ENCODE results near the gene GBP5.
"Not testable (repeated sequence)": the region's sequence is repeated elsewhere in the genome, so short reads cannot be mapped to it uniquely, and the experiment has no call there.

Gene GBP5, protein sequence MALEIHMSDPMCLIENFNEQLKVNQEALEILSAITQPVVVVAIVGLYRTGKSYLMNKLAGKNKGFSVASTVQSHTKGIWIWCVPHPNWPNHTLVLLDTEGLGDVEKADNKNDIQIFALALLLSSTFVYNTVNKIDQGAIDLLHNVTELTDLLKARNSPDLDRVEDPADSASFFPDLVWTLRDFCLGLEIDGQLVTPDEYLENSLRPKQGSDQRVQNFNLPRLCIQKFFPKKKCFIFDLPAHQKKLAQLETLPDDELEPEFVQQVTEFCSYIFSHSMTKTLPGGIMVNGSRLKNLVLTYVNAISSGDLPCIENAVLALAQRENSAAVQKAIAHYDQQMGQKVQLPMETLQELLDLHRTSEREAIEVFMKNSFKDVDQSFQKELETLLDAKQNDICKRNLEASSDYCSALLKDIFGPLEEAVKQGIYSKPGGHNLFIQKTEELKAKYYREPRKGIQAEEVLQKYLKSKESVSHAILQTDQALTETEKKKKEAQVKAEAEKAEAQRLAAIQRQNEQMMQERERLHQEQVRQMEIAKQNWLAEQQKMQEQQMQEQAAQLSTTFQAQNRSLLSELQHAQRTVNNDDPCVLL

DNA sequence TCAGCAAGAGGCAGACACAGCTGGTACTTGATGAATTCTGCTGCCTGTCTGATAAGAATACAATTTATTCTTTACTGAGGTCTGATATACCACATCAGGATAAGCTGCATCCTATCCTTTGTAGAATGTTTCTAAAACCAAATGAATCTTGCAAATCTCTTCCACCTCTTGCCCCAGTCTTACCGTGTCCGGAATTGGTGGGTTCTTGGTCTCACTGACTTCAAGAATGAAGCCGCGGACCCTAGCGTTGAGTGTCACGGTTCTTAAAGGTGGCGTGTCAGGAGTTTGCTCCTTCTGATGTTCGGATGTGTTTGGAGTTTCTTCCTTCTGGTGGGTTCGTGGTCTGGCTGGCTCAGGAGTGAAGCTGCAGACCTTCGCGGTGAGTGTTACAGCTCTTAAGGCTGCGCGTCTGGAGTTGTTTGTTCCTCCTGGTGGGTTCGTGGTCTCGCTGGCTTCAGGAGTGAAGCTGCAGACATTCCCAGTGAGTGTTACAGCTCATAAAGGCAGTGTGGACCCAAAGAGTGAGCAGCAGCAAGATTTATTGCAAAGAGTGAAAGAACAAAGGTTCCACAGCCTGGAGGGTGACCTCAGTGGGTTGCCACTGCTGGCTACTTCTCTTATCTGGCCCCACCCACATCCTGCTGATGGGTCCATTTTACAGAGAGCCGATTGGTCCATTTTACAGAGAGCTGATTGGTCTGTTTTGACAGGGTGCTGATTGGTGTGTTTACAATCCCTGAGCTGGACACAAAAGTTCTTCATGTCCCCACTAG, at the start of gene GBP5:
TSS of gene GBP5 (minus strand) at position 592 of the 773 bp plus-strand sequence. CDS start 3,305 bp downstream, outside the sequence.
- H3K36me3 ChIP-seq (ENCODE audit: control insufficient read depth, low read length); H3K9me3 ChIP-seq (ENCODE audit: control insufficient read depth, insufficient read depth, low read length); H3K27me3 ChIP-seq (ENCODE audit: control insufficient read depth, low read length); H3K4me2 ChIP-seq (ENCODE audit: low read length); H4K20me1 ChIP-seq (ENCODE audit: control insufficient read depth, insufficient read depth, low read depth, low read length); H3K4me1 ChIP-seq (ENCODE audit: control insufficient read depth, low read length); H3F3A ChIP-seq (ENCODE audit: control insufficient read depth, insufficient read depth); H3K4me3 ChIP-seq (ENCODE audit: low read length); H3K9me2 ChIP-seq (replicated peaks; ENCODE audit: control insufficient read depth, low read length); H3K79me2 ChIP-seq (ENCODE audit: control insufficient read depth, low read length); H3K27ac ChIP-seq (ENCODE audit: low read depth, low read length): not testable (repeated sequence)

DNA sequence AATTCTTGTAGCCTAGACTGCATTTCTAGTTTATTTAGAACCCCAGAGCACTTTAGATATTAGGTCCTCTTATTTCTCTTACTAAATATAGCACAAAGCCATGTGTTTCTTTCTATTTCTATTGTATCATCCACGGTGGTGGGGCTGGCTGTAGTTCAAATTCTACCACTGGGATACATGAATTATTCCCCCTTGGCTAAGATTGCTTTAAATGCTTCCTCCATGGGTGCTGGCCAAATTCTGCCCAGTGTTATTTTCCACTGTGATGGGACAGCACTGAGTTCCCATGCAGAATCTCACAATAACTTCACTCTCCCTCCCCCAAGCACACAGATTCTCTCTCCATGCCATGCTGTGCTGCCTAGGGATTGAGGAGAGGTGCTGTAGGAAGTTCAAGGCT, 49.7 kb upstream of the GBP5 start:
- Histone ChIP-seq H3F3A (ENCODE audit: control insufficient read depth, insufficient read depth) (no peaks in the 10 kb centered on the region), H3K4me3 (ENCODE audit: low read length) (no peak overlapping the region), H3K27ac (ENCODE audit: low read depth, low read length) (no peak overlapping the region), H3K36me3 (ENCODE audit: control insufficient read depth, low read length) (no peaks in the 10 kb centered on the region), H3K27me3 (ENCODE audit: control insufficient read depth, low read length) (no peaks in the 10 kb centered on the region), H3K79me2 (ENCODE audit: control insufficient read depth, low read length) (no peaks in the 10 kb centered on the region), H3K9me2 (replicated peaks; ENCODE audit: control insufficient read depth, low read length) (no peaks in the 10 kb centered on the region), H3K4me2 (ENCODE audit: low read length) (no peak overlapping the region), H3K9me3 (ENCODE audit: control insufficient read depth, insufficient read depth, low read length) (no peaks in the 10 kb centered on the region), H3K4me1 (ENCODE audit: control insufficient read depth, low read length) (no peaks in the 10 kb centered on the region), H4K20me1 (ENCODE audit: control insufficient read depth, insufficient read depth, low read depth, low read length) (no peaks in the 10 kb centered on the region)
- no peak for TF ChIP-seq EZH2phosphoT487 (IDR thresholded peaks at IDR 0.05; ENCODE audit: borderline replicate concordance, low read length)
- TF ChIP-seq, protein P1, sequence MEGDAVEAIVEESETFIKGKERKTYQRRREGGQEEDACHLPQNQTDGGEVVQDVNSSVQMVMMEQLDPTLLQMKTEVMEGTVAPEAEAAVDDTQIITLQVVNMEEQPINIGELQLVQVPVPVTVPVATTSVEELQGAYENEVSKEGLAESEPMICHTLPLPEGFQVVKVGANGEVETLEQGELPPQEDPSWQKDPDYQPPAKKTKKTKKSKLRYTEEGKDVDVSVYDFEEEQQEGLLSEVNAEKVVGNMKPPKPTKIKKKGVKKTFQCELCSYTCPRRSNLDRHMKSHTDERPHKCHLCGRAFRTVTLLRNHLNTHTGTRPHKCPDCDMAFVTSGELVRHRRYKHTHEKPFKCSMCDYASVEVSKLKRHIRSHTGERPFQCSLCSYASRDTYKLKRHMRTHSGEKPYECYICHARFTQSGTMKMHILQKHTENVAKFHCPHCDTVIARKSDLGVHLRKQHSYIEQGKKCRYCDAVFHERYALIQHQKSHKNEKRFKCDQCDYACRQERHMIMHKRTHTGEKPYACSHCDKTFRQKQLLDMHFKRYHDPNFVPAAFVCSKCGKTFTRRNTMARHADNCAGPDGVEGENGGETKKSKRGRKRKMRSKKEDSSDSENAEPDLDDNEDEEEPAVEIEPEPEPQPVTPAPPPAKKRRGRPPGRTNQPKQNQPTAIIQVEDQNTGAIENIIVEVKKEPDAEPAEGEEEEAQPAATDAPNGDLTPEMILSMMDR (IDR thresholded peaks at IDR 0.05; ENCODE audit: low read depth, low read length, poor library complexity, severe bottlenecking): no peak

DNA sequence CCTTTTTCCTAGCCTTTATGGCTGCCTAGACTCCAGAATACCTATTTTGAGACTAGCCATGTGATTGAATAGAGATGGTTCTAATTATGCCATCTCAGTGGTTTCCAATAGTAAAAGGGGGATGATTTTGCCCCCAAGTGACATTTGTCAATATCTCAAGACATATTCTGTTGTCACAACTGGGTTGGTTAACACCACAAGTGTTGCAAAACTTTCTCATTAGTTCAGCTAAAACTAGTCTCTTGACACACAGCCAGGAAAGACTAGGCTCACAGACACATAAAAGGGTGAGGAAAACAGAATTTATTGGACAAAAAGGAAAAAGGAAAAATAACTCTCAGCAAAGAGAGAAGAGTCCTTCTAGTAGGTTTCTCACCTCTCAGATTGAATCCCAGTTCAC, 39.9 kb upstream of the GBP5 start:
- no peaks in the 10 kb centered on the region for H4K20me1 ChIP-seq (ENCODE audit: control insufficient read depth, insufficient read depth, low read depth, low read length)
- no peaks in the 10 kb centered on the region for H3K9me3 ChIP-seq (ENCODE audit: control insufficient read depth, insufficient read depth, low read length)
- TF ChIP-seq, protein P1 (IDR thresholded peaks at IDR 0.05; ENCODE audit: low read depth, low read length, poor library complexity, severe bottlenecking): no peak
- no peak for TF ChIP-seq EZH2phosphoT487 (IDR thresholded peaks at IDR 0.05; ENCODE audit: borderline replicate concordance, low read length)
- H3K4me1 ChIP-seq (ENCODE audit: control insufficient read depth, low read length): no peaks in the 10 kb centered on the region
- no peaks in the 10 kb centered on the region for H3K79me2 ChIP-seq (ENCODE audit: control insufficient read depth, low read length)
- H3K36me3 ChIP-seq (ENCODE audit: control insufficient read depth, low read length): no peaks in the 10 kb centered on the region
- H3K27ac ChIP-seq (ENCODE audit: low read depth, low read length): no peak overlapping the region
- H3K9me2 ChIP-seq (replicated peaks; ENCODE audit: control insufficient read depth, low read length): no peaks in the 10 kb centered on the region
- no peaks in the 10 kb centered on the region for H3K27me3 ChIP-seq (ENCODE audit: control insufficient read depth, low read length)
- no peak overlapping the region for H3K4me2 ChIP-seq (ENCODE audit: low read length)
- no peaks in the 10 kb centered on the region for H3F3A ChIP-seq (ENCODE audit: control insufficient read depth, insufficient read depth)
- no peak overlapping the region for H3K4me3 ChIP-seq (ENCODE audit: low read length)

Measured in DOHH2 (cell line).